ENCODE measurements around the gene AOPEP. TPM values are rescaled to one million over a fixed set of nuclear protein-coding genes. Genes with fewer than 3 reads are reported as not detected.
"Not testable (repeated sequence)": the region's sequence is repeated elsewhere in the genome, so short reads cannot be mapped to it uniquely, and the experiment has no call there.

Gene AOPEP
- polyA plus RNA-seq, 5 donors, result 29.3 to 40.6 (median 37.4) TPM

- no peak for DNase-seq
Observed at GRCh38 chr9:94843134-94843533, 116.6 kb downstream of the AOPEP start.

DNA sequence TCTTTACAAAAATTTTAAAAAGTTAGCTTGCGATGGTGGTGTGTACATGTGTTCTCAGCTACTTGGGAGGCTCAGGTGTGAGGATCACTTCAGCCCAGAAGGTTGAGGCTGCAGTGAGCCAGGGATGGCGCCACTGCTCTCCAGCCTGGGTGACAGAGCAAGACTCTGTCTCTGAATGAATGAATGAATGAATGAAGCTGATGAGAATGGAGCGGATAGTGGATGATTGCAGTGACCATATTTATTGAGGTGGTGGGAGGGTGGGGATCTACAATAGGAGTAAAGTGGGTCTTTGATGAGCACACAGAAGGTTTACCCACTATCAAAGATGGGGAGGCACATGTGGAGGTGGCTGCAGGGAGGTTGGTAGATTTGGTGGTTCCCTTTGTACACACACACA, 120.2 kb downstream of the AOPEP start:
- no peak for DNase-seq

DNA sequence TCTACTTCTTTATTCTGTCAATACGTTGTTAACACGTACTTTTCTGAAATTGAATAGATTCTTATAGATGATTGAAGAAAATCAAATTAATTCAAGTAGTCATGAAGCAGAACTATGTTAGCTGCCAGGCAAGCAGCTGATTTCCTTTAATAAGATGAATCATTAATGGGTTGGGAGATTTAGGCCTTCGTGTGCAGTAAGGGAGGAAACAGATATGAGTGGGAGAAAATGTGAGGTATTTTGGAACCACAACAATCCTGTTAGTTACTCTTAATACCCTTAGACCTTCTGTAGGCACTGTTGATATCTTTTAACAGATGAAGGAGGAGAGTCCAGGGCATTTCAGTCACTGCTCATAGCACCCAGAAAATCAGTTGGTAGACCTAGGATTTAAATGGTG, 121.0 kb downstream of the AOPEP start:
- DNase-seq, result no peak

DNA sequence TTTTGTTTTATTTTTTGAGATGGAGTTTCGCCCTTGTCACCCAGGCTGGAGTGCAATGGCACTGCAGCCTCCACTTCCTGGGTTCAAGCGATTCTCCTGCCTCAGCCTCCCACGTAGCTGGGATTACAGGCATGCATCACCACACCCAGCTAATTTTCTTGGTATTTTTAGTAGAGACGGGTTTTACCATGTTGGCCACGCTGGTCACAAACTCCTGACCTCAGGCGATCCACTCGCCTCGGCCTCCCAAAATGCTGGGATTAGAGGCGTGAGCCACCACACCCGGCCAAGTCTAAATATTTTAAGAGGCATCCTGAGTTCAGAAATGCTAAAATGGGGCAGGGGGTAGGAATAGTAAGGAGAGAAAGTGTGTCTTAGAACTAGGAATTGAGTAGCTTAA, 122.3 kb downstream of the AOPEP start:
- not testable (repeated sequence) for DNase-seq

- no peak for DNase-seq
Observed at GRCh38 chr9:94850540-94851434, 124.3 kb downstream of the AOPEP start.

DNA sequence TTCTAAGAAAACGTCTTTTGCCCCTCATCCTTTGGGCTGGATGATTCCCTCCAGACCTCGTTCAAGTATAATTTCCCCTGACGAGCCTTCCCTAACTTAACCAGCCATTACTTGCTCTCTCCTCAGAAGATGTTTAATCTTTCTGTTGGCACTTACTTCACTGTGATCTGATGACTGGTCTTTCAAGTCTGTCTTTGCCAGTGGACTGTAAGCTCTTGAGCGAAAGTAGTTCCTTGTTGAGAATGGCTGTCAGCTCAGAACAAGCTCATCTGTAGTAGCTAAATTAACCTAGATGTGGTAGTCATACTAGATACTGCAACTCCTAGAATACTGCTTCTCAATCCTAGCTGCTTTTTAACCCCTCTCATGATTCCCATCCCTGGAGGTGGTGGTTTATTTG, 125.0 kb downstream of the AOPEP start:
- DNase-seq, result no peak

DNA sequence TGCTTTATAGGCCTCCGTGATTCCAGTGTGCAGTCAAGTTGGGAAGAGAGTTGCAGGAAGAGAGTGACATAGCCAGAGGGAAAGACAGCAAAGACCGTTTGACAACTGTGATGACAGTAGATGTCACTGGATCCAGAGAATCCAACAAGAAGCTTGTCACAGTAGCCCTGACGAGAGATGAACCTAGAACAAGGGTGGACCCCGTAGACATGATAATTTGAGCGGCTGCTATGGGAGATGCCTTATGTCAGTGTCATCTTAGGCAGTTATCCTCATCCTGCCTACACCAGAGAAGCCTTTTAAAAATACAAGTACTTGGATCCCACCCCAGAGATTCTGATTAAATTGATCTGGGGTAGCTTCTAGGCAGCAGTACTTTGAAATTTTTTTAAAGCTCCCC, 125.4 kb downstream of the AOPEP start:
- DNase-seq, result no peak

DNA sequence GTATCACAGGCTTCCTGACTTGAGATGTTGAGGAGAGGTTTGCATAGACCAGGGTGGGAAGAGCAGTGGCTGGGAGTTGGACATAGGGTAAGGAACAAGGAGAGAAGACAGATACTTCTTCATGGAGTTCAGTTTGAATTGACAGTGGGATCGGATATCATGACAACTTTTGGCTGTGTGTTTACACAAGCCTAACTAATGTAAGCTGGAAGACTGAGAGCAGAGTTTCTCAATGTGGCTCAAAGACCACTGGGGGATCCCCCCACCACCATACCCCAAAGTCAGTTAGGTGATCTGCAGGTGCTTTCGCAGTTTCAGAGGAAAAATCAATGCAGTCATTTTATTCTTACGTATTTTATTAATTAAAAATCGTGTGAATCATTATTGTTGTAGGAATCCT, 125.9 kb downstream of the AOPEP start:
- DNase-seq, result no peak

- no peak for DNase-seq
Observed at GRCh38 chr9:94853887-94854286, 127.4 kb downstream of the AOPEP start.

- DNase-seq, result no peak
Observed at GRCh38 chr9:94855903-94856302, 129.4 kb downstream of the AOPEP start.

DNA sequence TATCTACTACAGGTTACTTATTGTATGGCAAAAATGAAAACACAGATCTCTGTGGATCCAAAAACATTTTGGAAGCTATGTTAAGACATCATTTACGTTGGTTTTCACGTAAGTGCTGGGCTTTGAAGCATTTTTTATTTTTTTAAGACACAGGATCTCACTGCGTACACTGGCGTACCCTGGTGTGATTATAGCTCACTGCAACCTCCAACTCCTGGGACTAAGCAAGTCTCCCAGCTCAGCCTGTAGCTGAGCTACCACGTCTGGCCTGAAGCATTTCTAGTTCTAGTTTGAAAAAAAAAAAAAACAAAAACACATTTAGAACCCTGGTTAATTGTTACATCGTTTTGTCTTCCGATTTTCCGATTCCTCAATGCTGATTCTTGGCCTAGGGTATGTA, 131.3 kb downstream of the AOPEP start:
- DNase-seq, result no peak

DNA sequence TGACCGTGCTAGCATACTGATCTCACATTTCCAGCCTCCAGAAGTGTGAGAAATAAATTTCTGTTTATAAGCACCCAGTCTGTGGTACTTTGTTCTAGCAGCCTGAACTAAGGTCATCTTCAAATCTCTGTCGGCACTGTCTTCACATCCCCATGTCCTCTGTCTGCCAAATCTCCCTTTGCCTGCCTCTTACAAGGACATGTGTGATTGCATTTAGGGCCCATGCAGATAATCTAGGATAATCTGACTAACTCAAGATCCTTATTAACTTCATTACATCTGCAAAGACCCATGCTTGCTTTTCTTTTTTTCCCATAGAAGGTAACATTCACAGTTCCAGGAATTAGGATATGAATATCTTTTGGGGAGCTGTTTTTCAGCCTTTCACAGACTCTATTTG, 132.7 kb downstream of the AOPEP start:
- DNase-seq, result no peak

GRCh38 chr9:94859891-94860290, 133.4 kb downstream of the AOPEP start:
- no peak for DNase-seq

DNA sequence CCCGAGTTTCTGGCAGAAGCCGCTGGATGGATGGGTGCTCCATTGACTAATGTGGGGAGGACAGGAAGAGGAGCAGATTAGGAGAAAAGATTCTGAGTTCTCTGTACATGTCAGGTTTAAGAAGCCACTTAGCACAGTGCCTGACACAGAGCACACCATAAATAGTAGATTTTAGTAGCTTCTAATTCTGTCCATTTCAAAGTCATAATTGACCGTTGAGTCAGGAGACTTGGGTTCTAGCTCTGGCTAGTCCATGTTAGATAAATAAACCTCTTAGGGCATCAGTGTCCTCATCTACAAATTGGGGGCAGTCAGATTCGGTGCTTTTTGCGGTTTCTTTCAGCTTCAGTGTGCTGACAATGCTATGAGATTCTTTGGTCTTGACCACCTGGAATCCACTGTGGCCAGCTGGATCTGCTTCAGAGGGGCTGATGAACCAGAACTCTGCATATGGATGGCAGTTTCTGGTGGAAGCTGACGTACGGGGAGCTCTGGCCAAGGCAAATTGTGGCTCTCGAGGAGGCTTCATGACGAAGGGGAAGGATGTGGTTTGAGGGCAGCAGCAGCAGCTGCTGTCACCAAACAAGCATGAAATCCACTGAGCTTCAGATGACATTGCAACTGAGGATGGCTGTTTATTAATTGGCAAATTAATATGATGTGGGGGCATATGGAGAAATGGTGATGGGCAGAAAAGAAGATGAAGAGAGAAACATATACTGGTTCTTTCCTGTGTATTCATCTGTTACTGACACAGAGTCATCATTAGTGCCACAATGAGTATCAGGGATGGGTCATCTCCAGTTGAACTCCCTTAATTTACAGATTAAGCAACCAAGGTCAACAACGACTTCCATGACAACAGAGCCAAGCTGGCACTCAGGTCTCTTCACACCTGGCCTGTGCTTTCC, 134.4 kb downstream of the AOPEP start:
- DNase-seq, result no peak

- DNase-seq, result peak in 1 of 2 donors; percentile 51
Observed at GRCh38 chr9:94861589-94862272, 135.2 kb downstream of the AOPEP start.

DNA sequence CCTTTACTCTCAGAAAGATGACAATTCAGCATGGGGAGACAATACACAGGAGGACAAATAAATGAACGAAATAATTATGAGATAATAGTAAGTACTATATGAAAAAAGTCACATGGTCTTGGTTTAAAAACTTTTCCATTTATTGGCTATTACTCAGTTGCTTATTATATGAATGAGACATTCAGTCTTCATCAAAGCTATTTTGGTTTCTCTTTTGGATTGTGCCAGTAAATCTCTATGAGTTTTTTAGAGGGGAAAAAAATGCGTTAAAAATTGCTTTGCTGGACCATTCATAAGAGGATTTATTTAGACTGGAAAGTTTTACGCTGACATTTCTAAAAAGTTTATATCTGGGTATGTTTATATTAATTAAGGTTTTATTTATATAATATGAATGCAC, 137.7 kb downstream of the AOPEP start:
- DNase-seq, result no peak

DNA sequence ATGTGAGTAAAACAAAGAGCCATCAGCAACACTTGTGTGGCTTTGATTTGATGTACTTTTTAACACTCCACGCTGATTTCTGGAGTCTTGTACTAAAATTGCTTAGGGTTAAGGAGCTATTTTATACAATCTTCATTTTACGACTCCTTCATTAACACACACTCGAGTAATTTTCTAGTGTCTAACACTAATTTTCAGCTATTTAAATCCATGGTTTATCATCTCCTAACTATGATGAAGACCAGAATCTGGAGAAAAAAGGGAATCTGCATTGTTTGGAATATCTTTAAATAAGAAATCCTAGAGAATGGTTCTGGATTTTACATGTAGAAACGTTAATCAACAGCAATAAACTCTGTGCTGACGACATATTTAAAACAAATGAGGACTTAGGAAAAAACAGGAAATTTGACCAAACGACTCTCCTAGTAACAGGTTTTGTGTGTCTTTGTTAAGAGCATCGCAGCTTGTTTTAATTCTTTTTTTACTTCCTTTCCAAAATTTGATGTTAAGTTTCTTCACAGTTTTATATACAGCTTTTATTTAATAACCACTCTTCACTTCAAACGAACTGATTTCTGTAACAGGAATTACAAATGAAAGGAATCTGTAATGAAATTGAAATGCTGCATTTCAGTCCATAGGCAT, 138.5 kb downstream of the AOPEP start:
- no peak for DNase-seq

- no peak for DNase-seq
Observed at GRCh38 chr9:94865582-94866452, 139.3 kb downstream of the AOPEP start.

DNA sequence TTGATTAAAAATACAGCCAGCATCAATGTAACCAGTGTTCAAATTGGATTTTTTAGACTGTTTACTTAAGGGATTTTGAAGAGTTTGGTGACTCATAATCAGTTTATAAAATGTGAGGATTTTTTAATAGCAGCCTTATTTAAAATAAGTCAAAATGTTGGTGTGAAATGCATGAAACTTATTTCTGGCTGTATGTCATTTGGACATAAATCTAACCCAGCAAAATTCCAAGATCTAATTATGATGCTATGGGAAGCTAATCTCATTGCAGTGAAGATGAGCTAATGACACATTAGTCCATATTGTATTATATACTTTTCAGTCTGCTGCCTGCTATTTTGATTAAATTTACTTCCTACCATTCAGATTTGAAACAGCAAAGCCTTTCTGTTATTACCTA, 140.3 kb downstream of the AOPEP start:
- DNase-seq, result no peak

DNA sequence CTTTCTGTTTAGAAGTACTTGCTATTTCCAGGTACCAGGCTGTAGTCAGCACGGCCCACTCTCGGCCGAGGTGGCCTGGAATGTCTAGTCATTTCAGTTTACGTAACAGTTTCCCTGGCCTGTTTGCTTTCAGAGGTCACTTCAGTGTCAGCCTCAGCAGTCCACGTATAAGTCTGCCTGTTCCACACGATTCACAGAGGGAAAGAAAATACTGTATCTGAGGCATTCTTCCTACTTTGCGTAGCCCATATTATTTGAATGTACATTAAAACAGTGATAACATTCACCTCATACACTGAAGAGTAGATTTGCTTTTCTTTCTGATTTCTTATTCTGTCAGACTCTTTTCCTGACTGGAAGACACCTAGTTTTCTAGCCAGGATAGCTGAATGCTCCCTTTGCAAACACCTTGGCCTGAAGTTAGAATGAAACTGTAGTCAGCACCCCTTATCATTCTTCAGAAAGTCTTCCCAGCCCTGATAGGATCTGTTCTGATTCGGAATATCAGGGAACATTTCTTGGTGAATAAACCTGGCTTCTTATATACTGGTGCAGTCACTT, 140.9 kb downstream of the AOPEP start:
- peak in 1 of 2 donors; percentile 68 for DNase-seq
